Endothelial cell of umbilical vein (primary cell): ENCODE data around the gene EIF1B. TPM values are rescaled to one million over a fixed set of nuclear protein-coding genes. Genes with fewer than 3 reads are reported as not detected.

ENCODE experiments used
- BruUV-seq: library from RNA; stranded (reverse); fragments of 400-500 nt; replicated peaks from 2 replicates; lab custom pipeline; 2021; lab: Mats Ljungman, UMichigan
- CTCF ChIA-PET: fragments of 300-600, 350-600 bp; sonication (Branson Sonifier 250); formaldehyde crosslinking; loops from one replicate; lab custom pipeline; 2021; ENCODE audit warnings: antibody characterized with exemption, inconsistent platforms; lab: Charles Lee
- POLR2A ChIA-PET: fragments of 300-600, 350-600 bp; sonication (Branson Sonifier 250); formaldehyde crosslinking; loops from one replicate; lab custom pipeline; 2021; ENCODE audit warnings: antibody characterized with exemption, inconsistent platforms; lab: Charles Lee
- DNase-seq: peaks from one replicate; pipeline ENCODE4 v3.0.0-alpha.2; 2011; ENCODE audit warnings: low read depth, low spot score
- FAIRE-seq: peaks from 2 replicates; lab custom pipeline; 2011; peaks lifted over from hg19 to GRCh38; lab: Jason Lieb, UNC
- H2AFZ ChIP-seq: 2 replicates; pipeline ENCODE4 v1.6.0; 2012; ENCODE audit warnings: low read depth, low read length, control low read depth, inconsistent platforms
- H3K27ac ChIP-seq: 2 replicates; pipeline ENCODE4 v1.5.1; 2011; ENCODE audit warnings: low read depth, mild to moderate bottlenecking, control low read depth, low read length, moderate library complexity; ENCODE audit not compliant: insufficient read depth
- H3K27me3 ChIP-seq, 2 experiments: 2 replicates each; pipeline versions ENCODE4 v1.6.0 to v1.6.1; 2011; ENCODE audit warnings: low read length in 2 of 2, mixed read lengths in 1 of 2; ENCODE audit not compliant: control insufficient read depth in 2 of 2, insufficient read depth in 2 of 2
- H3K36me3 ChIP-seq, 2 experiments: 2 replicates in 1 of 2; 3 replicates in 1 of 2; pipeline ENCODE4 v1.5.1; 2011; ENCODE audit warnings: low read length in 2 of 2, mild to moderate bottlenecking in 1 of 2, moderate library complexity in 1 of 2; ENCODE audit not compliant: control insufficient read depth in 2 of 2, insufficient read depth in 2 of 2; ENCODE audit errors: extremely low read depth in 1 of 2
- H3K4me1 ChIP-seq: 3 replicates; pipeline ENCODE4 v1.5.1; 2011; ENCODE audit warnings: mild to moderate bottlenecking, low read length; ENCODE audit not compliant: control insufficient read depth, insufficient read depth; ENCODE audit errors: extremely low read depth
- H3K4me2 ChIP-seq: 2 replicates; pipeline ENCODE4 v1.6.1; 2011; ENCODE audit warnings: low read length, control low read depth, mixed read lengths; ENCODE audit not compliant: insufficient read depth
- H3K4me3 ChIP-seq, 3 experiments: fragments of 200-600 bp in 1 of 3; sonication (generic), shearing (Covaris generic) in 1 of 3; replicated peaks in 1 of 3; 2 replicates each; pipeline ENCODE4 v1.5.1; 2011 to 2016; ENCODE audit warnings: control low read depth in 3 of 3, low read length in 3 of 3, mild to moderate bottlenecking in 2 of 3, inconsistent platforms in 1 of 3, low read depth in 1 of 3, moderate library complexity in 1 of 3; ENCODE audit not compliant: insufficient read depth in 1 of 3
- H3K79me2 ChIP-seq: 2 replicates; pipeline ENCODE4 v1.6.0; 2012; ENCODE audit warnings: low read length, inconsistent platforms; ENCODE audit not compliant: control insufficient read depth, insufficient read depth
- H3K9ac ChIP-seq: replicated peaks from 2 replicates; pipeline ENCODE3; 2011; ENCODE audit warnings: low read length, control low read depth; ENCODE audit not compliant: insufficient read depth; ENCODE audit errors: extremely low read depth
- H3K9me1 ChIP-seq: replicated peaks from 3 replicates; pipeline ENCODE4 v1.6.0; 2011; ENCODE audit warnings: mild to moderate bottlenecking, low read length; ENCODE audit not compliant: control insufficient read depth, insufficient read depth; ENCODE audit errors: extremely low read depth
- H3K9me3 ChIP-seq: replicated peaks from 2 replicates; pipeline ENCODE4 v1.5.1; 2012; ENCODE audit warnings: low read length, inconsistent platforms; ENCODE audit not compliant: control insufficient read depth, insufficient read depth
- H4K20me1 ChIP-seq: replicated peaks from 2 replicates; pipeline ENCODE3; 2011; ENCODE audit warnings: mild to moderate bottlenecking, low read length; ENCODE audit not compliant: control insufficient read depth, insufficient read depth; ENCODE audit errors: extremely low read depth
- EZH2 ChIP-seq: IDR thresholded peaks from 2 replicates; pipeline ENCODE4 v1.6.1; 2012; ENCODE audit warnings: borderline replicate concordance, low read depth, mild to moderate bottlenecking, moderate library complexity, low read length, inconsistent platforms; ENCODE audit not compliant: severe bottlenecking
- FOS ChIP-seq: IDR thresholded peaks from 2 replicates; pipeline ENCODE4 v1.6.1; 2011; ENCODE audit warnings: mild to moderate bottlenecking, low read length, moderate library complexity, borderline replicate concordance; ENCODE audit not compliant: insufficient read depth
- GATA2 ChIP-seq: IDR thresholded peaks from 2 replicates; pipeline ENCODE4 v1.7.0; 2011; ENCODE audit warnings: low read depth, mild to moderate bottlenecking, moderate library complexity, mixed read lengths, low read length; ENCODE audit not compliant: insufficient read length, insufficient read depth
- JUN ChIP-seq: IDR thresholded peaks from 2 replicates; pipeline ENCODE4 v1.6.1; 2011; ENCODE audit warnings: borderline replicate concordance, low read depth; ENCODE audit not compliant: insufficient read length, insufficient read depth
- MYC ChIP-seq: IDR thresholded peaks from one replicate; pipeline ENCODE4 v1.6.1; 2011; ENCODE audit warnings: mild to moderate bottlenecking, low read depth, low read length
- POLR2A ChIP-seq: IDR thresholded peaks from 2 replicates; pipeline ENCODE4 v1.6.1; 2012; ENCODE audit warnings: low read depth, mild to moderate bottlenecking, control low read depth, low read length
- POLR2AphosphoS5 ChIP-seq: IDR thresholded peaks from 2 replicates; pipeline ENCODE4 v1.6.1; 2012; ENCODE audit warnings: low read depth, mild to moderate bottlenecking, control low read depth, low read length, moderate library complexity; ENCODE audit not compliant: insufficient read depth
- dilution Hi-C: fragments of 300-500 bp; cut with MboI; formaldehyde crosslinking; loops from one replicate; pipeline ENCODE4 v1.15.0; 2019; ENCODE audit warnings: low sequenced_read_pairs; ENCODE audit not compliant: extremely low pct_ligation_motif_present
- intact Hi-C: fragments of 100-400 bp; cut with micrococcal nuclease; formaldehyde crosslinking; loops from one replicate; pipeline ENCODE4 v1.10.0; 2022
- polyA plus RNA-seq, 4 experiments: library from polyadenylated mRNA; depleted of rRNA in 3 of 4; stranded (reverse) in 3 of 4; unstranded in 1 of 4; fragments of >200 nt; gene quantifications; 2 replicates each; pipeline versions ENCODE4 v1.2.1 to v1.2.3, GENCODE V29; 2011 to 2012; ENCODE audit warnings: missing spikeins in 1 of 4
- total RNA-seq: library from RNA; stranded (reverse); gene quantifications from 2 replicates; pipeline ENCODE4 v1.2.3, GENCODE V29; 2021
- TF ChIP-seq, protein P1 (sequence below), 2 donors: IDR thresholded peaks; 1 replicate in 1 of 2; 2 replicates in 1 of 2; pipeline ENCODE4 v1.5.1; 2011; ENCODE audit warnings: low read length in 2 of 2, mild to moderate bottlenecking in 2 of 2, moderate library complexity in 2 of 2, control low read depth in 1 of 2, inconsistent platforms in 1 of 2, low read depth in 1 of 2; ENCODE audit not compliant: insufficient read depth in 1 of 2; ENCODE audit errors: extremely low read depth in 1 of 2
- TF ChIP-seq, protein P2 (sequence below): IDR thresholded peaks from 2 replicates; pipeline ENCODE4 v1.6.1; 2011; ENCODE audit not compliant: insufficient read depth, insufficient read length

EIF1B gene
- total and polyA plus RNA-seq, 2 donors (not counting 3 experiments of a cell fraction or from before 2014, with no cell fraction given), result 17.8 to 46.0 TPM

DNA sequence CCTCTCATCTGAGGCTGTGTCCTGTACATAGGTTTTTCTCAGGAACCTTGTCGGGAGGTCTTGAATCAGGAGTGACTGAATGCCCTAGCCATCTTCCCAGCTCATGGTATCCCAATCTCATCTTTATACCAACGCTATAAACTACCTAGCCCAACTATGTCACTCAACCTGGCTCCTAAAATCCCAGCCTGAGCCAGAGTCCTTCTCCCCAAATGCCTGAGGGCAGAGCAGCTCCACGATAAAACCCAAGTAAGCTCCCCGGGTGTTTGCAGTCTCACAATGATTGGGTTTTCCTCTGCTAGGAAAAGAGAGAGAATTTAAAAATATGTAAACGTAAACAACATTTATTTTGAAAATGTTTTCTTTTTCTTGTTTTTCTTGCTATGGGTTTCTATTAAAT lies 14.4 kb downstream of the EIF1B start:
- Histone ChIP-seq H3K36me3 (no peaks in the 10 kb centered on the region), H3K79me2 (no peaks in the 10 kb centered on the region), H3K4me2 (no peak overlapping the region), H3K27me3 (peaks cover 0 to 2% of the 10 kb centered on the region in 2 experiments), H3K9me1 (no peaks in the 10 kb centered on the region), H4K20me1 (no peaks in the 10 kb centered on the region), H3K4me3 (no peak overlapping the region), H3K9ac (no peak overlapping the region), H3K27ac (no peak overlapping the region), H2AFZ (no peak overlapping the region), H3K4me1 (no peaks in the 10 kb centered on the region), H3K9me3 (no peaks in the 10 kb centered on the region)
- no TSS peak for BruUV-seq
- FAIRE-seq, result no peak
- TF ChIP-seq, protein P1, sequence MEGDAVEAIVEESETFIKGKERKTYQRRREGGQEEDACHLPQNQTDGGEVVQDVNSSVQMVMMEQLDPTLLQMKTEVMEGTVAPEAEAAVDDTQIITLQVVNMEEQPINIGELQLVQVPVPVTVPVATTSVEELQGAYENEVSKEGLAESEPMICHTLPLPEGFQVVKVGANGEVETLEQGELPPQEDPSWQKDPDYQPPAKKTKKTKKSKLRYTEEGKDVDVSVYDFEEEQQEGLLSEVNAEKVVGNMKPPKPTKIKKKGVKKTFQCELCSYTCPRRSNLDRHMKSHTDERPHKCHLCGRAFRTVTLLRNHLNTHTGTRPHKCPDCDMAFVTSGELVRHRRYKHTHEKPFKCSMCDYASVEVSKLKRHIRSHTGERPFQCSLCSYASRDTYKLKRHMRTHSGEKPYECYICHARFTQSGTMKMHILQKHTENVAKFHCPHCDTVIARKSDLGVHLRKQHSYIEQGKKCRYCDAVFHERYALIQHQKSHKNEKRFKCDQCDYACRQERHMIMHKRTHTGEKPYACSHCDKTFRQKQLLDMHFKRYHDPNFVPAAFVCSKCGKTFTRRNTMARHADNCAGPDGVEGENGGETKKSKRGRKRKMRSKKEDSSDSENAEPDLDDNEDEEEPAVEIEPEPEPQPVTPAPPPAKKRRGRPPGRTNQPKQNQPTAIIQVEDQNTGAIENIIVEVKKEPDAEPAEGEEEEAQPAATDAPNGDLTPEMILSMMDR (IDR thresholded peaks at IDR 0.05; ENCODE audit: extremely low read depth in 1 of 2, insufficient read depth in 1 of 2, low read depth in 1 of 2, low read length in 2 of 2), result no peak
- no peak for TF ChIP-seq POLR2AphosphoS5
- no peak for TF ChIP-seq JUN
- no peak for TF ChIP-seq POLR2A
- TF ChIP-seq MYC, result no peak
- no peak for TF ChIP-seq EZH2
- no peak for TF ChIP-seq GATA2
- TF ChIP-seq, protein P2, sequence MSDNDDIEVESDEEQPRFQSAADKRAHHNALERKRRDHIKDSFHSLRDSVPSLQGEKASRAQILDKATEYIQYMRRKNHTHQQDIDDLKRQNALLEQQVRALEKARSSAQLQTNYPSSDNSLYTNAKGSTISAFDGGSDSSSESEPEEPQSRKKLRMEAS, result no peak
- no peak for TF ChIP-seq FOS
- dilution Hi-C loops, result no loop called here
- intact Hi-C loops, result loop anchor here (10.0 kb wide), 2 partner anchors 651 to 881 kb away; no protein-coding TSS in a partner anchor
- ChIA-PET CTCF (interaction anchor here (1.8 kb wide), 1 partner anchor 11 kb away, joined by 5 read pairs; no protein-coding TSS in a partner anchor), POLR2A (no interaction called here)
- no peak for DNase-seq
